Thyroid gland (tissue), 4 donors: ENCODE data around the gene RNF126. TPM values are rescaled to one million over a fixed set of nuclear protein-coding genes. Genes with fewer than 3 reads are reported as not detected.

Experiments used
- DNase-seq, 2 donors: peaks; one replicate each; pipeline ENCODE4 v3.0.0-alpha.2; 2019
- H3K27ac ChIP-seq, 3 donors: fragments of 200-600 bp; sonication (generic); 1 replicate in 2 of 3; 2 replicates in 1 of 3; pipeline ENCODE4 v1.5.1; 2016 to 2019; ENCODE audit warnings: mild to moderate bottlenecking in 1 of 3, moderate library complexity in 1 of 3
- H3K27me3 ChIP-seq: fragments of 200-600 bp; sonication (generic); one replicate; pipeline ENCODE4 v1.5.1; 2019
- H3K36me3 ChIP-seq, 2 donors: fragments of 200-600 bp; sonication (generic); one replicate each; pipeline ENCODE4 v1.5.1; 2016 to 2019
- H3K4me1 ChIP-seq, 2 donors: fragments of 200-600 bp; sonication (generic); one replicate each; pipeline ENCODE4 v1.5.1; 2017 to 2019
- H3K4me3 ChIP-seq, 3 donors: fragments of 200-600 bp; sonication (generic); replicated peaks in 1 of 3; 1 replicate in 2 of 3; 2 replicates in 1 of 3; pipeline ENCODE4 v1.5.1; 2016; ENCODE audit warnings: mild to moderate bottlenecking in 1 of 3
- H3K9me3 ChIP-seq: fragments of 200-600 bp; sonication (generic); one replicate; pipeline ENCODE4 v1.5.1; 2017
- POLR2A ChIP-seq, 2 donors: fragments of 450-650 bp; IDR thresholded peaks; one replicate each; pipeline ENCODE4 v1.6.1; 2017; ENCODE audit warnings: antibody characterized with exemption in 2 of 2, mild to moderate bottlenecking in 2 of 2, moderate library complexity in 1 of 2
- WGBS, 2 donors: methylation state at CpG; one replicate each; pipeline ENCODE4 v1.1.5; 2017; 5-methylcytosine and 5-hydroxymethylcytosine counted together
- intact Hi-C: fragments of 100-400 bp; cut with DNase I; formaldehyde crosslinking; loops from one replicate; pipeline ENCODE4 v1.15.1; 2023
- total RNA-seq, 4 donors: library from RNA; depleted of rRNA; stranded (reverse); fragments of >200 nt; gene quantifications; one replicate each; pipeline ENCODE4 v1.2.3, GENCODE V29; 2016
- TF ChIP-seq, protein P1 (sequence below), 6 experiments: fragments of 200-600 bp in 3 of 6; fragments of 450-650 bp in 3 of 6; sonication (generic) in 3 of 6; IDR thresholded peaks; one replicate each; pipeline ENCODE4 v1.5.1; 2016 to 2019; ENCODE audit warnings: antibody characterized with exemption in 6 of 6, mild to moderate bottlenecking in 2 of 6, inconsistent platforms in 1 of 6, moderate library complexity in 1 of 6

Gene RNF126
- total RNA-seq, 4 donors from 2014 or later, result 41.4 to 55.5 (median 53.5) TPM

DNA sequence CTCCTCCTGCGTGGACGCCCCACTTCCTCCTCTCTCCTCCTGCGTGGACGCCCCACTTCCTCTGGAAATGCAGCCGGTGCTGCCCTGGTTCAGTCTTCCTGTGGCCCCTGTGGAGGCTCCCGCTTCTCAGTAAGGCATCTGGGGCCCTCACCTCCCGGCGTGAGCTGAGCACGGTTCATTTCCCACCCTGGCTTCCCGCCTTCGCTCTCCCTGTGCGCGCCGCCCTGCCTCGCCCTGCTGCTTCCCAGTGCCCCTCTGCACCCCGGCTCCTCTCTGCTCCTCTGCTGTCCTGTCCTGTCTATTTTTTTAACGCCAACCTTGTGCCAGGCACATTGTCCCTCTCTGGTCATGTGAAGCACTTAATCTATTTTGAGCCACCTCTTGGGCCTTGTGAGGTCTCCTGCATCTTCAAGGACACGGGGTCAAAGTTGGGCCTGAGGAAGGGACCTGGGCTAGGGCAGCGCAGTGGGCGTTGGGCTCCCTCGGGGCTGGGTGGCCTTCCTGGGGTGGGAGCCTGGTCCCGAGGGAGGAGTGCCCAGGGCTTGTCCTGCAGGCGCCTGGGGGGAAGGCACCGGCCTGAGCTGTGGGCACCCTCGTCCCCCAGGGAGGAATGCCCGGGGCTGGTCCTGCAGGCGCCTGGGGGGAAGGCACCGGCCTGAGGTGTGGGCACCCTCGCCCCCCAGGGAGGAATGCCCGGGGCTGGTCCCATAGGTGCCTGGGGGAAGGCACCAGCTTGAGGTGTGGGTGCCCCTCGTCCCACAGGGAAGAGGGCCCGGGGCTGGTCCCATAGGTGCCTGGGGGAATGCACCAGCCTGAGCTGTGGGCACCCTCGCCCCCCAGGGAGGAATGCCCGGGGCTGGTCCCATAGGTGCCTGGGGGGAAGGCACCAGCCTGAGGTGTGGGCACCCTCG is 60.4 kb downstream of the RNF126 start:
- Histone ChIP-seq H3K27me3 (no peaks in the 10 kb centered on the region), H3K4me1 (no peaks in the 10 kb centered on the region), H3K4me3 (no peak overlapping the region), H3K9me3 (no peaks in the 10 kb centered on the region), H3K27ac (no peak overlapping the region), H3K36me3 (no peaks in the 10 kb centered on the region)
- TF ChIP-seq, protein P1, sequence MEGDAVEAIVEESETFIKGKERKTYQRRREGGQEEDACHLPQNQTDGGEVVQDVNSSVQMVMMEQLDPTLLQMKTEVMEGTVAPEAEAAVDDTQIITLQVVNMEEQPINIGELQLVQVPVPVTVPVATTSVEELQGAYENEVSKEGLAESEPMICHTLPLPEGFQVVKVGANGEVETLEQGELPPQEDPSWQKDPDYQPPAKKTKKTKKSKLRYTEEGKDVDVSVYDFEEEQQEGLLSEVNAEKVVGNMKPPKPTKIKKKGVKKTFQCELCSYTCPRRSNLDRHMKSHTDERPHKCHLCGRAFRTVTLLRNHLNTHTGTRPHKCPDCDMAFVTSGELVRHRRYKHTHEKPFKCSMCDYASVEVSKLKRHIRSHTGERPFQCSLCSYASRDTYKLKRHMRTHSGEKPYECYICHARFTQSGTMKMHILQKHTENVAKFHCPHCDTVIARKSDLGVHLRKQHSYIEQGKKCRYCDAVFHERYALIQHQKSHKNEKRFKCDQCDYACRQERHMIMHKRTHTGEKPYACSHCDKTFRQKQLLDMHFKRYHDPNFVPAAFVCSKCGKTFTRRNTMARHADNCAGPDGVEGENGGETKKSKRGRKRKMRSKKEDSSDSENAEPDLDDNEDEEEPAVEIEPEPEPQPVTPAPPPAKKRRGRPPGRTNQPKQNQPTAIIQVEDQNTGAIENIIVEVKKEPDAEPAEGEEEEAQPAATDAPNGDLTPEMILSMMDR (IDR thresholded peaks at IDR 0.05), result no peak
- TF ChIP-seq POLR2A (IDR thresholded peaks at IDR 0.05), result no peak
- WGBS, 2 donors, result 82 to 87% methylated on average over 26 to 27 of the region's 35 CpGs
- intact Hi-C loops, result no loop called here
- DNase-seq, result no peak

DNA sequence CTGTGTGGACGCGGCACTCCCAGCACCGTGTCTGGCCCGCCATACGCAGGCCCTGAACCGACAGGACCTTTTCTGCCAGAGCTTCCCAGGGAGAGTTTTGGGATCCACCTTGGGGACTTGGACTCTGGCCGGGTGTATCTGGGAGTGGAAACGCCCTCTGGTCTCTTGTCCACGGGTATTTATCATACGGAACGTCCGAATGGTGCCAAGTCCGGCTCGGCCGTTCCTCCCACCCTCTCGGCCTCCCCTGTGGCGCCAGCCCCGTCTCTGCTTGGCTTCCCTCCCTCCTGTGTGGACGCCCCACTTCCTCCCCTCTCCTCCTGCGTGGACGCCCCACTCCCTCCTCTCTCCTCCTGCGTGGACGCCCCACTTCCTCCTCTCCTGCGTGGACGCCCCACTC is 61.2 kb downstream of the RNF126 start:
- Histone ChIP-seq H3K4me3 (no peak overlapping the region), H3K36me3 (no peaks in the 10 kb centered on the region), H3K27ac (no peak overlapping the region), H3K27me3 (no peaks in the 10 kb centered on the region), H3K4me1 (no peaks in the 10 kb centered on the region), H3K9me3 (no peaks in the 10 kb centered on the region)
- WGBS, 2 donors, result 89 to 90% methylated on average over 25 of the region's 25 CpGs
- intact Hi-C loops, result no loop called here
- no peak for DNase-seq
- TF ChIP-seq POLR2A (IDR thresholded peaks at IDR 0.05), result no peak
- TF ChIP-seq, protein P1 (IDR thresholded peaks at IDR 0.05), result no peak

DNA sequence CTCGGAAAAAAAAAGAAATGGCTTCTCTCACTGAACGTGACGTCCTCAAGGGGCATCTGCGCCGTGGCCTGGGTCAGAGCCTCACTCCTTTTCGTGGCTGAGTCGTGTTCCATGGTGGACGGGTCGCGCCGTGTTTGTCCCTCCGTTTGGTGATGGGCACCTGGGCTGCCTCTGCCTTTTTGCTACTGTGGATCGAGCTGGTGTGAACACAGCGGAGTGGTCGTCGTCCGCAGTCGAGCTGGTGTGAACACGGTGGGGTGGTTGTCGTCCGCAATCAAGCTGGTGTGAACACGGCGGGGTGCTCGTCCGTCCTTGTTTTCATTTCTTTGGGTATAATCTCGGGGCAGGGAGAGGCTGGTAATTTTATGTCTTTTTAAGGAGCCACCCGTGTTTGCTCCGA is 61.7 kb downstream of the RNF126 start:
- no peak for DNase-seq
- 91 to 92% methylated on average over 28 of the region's 28 CpGs for WGBS, 2 donors
- intact Hi-C loops, result no loop called here
- H3K4me1 ChIP-seq, result no peaks in the 10 kb centered on the region
- TF ChIP-seq, protein P1 (IDR thresholded peaks at IDR 0.05), result no peak
- TF ChIP-seq POLR2A (IDR thresholded peaks at IDR 0.05), result no peak
- no peaks in the 10 kb centered on the region for H3K36me3 ChIP-seq
- no peaks in the 10 kb centered on the region for H3K27me3 ChIP-seq
- no peak overlapping the region for H3K27ac ChIP-seq
- no peaks in the 10 kb centered on the region for H3K9me3 ChIP-seq
- no peak overlapping the region for H3K4me3 ChIP-seq

Other genes starting within 250 kb of the RNF126 start
- gene SHC2, start 202.2 kb downstream of the RNF126 start, total RNA-seq, result 10 to 100 TPM; 31.5 to 72.8 (median 48.8) TPM
- gene MADCAM1, start 166.7 kb downstream of the RNF126 start, total RNA-seq, result 1 to 10 TPM in 1 of 4 donors, under 1 TPM in 1, not detected in 2; 0.56 to 3.1 TPM
- gene TPGS1, start 155.7 kb downstream of the RNF126 start, total RNA-seq, result 100 to 1,000 TPM in 2 of 4 donors, 10 to 100 TPM in 2; 50.8 to 147 (median 99.6) TPM
- 10 to 100 TPM; 44.8 to 64.7 (median 48.2) TPM for gene CDC34, start 131.5 kb downstream of the RNF126 start, total RNA-seq
- gene GZMM, start 119.2 kb downstream of the RNF126 start, total RNA-seq, result 1 to 10 TPM in 1 of 4 donors, under 1 TPM in 1, not detected in 2; 0.78 to 1.9 TPM
- gene BSG, start 90.6 kb downstream of the RNF126 start, total RNA-seq, result 100 to 1,000 TPM; 349 to 702 (median 569) TPM
- gene HCN2, start 73.3 kb downstream of the RNF126 start, total RNA-seq, result not detected
- gene POLRMT, start 29.7 kb downstream of the RNF126 start, total RNA-seq, result 10 to 100 TPM; 23.2 to 39.7 (median 33.1) TPM
- not detected for gene FGF22, start 23.3 kb downstream of the RNF126 start, total RNA-seq
- gene FSTL3, start 13.2 kb upstream of the RNF126 start, total RNA-seq, result 10 to 100 TPM; 16.2 to 73.4 (median 62.9) TPM
- gene PRSS57, start 32.2 kb upstream of the RNF126 start, total RNA-seq, result not detected
- gene PALM, start 45.7 kb upstream of the RNF126 start, total RNA-seq, result 10 to 100 TPM; 18.9 to 45.5 (median 27.7) TPM
- gene MISP, start 87.9 kb upstream of the RNF126 start, total RNA-seq, result under 1 TPM in 2 of 4 donors, not detected in 2; 0.63 to 0.68 TPM
- 100 to 1,000 TPM; 161 to 277 (median 199) TPM for gene PTBP1, start 134.2 kb upstream of the RNF126 start, total RNA-seq
- gene PLPPR3, start 158.7 kb upstream of the RNF126 start, total RNA-seq, result not detected
- not detected for gene AZU1, start 164.6 kb upstream of the RNF126 start, total RNA-seq
- gene PRTN3, start 177.8 kb upstream of the RNF126 start, total RNA-seq, result not detected
- 1 to 10 TPM in 3 of 4 donors, not detected in 1; 1.9 to 2.1 (median 2.1) TPM for gene ELANE, start 189.1 kb upstream of the RNF126 start, total RNA-seq
- 1,000 to 10,000 TPM in 1 of 4 donors, 100 to 1,000 TPM in 3; 339 to 1,037 (median 506) TPM for gene CFD, start 196.4 kb upstream of the RNF126 start, total RNA-seq
- 10 to 100 TPM; 33.2 to 66.5 (median 54.3) TPM for gene MED16, start 230.0 kb upstream of the RNF126 start, total RNA-seq
- gene RNU6-9, start 230.3 kb upstream of the RNF126 start, total RNA-seq, result not detected